ENCODE measurements around the gene DAB1.

The DAB1 gene

DNA sequence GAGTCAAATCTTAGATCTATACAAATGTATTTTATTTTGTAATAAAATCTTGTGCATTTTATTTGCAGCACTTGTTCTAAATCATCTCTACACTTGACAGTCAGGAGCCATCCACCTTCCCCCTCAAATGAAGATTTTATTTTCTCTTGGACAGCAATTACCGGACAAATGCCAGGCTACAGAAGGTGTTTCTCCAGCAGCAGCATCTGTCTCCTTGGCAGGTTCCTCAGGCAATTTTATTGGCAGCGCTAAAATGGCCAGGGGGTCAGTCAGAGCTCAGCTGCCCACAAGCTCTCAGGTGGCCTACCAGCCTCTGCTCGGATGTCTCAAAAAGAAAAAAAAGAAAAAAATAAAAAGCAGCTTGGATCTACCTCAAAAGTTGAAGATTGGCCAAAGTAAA is 107.6 kb downstream of the DAB1 start:
- DNase-seq (ENCODE audit: low spot score): no peak

DNA sequence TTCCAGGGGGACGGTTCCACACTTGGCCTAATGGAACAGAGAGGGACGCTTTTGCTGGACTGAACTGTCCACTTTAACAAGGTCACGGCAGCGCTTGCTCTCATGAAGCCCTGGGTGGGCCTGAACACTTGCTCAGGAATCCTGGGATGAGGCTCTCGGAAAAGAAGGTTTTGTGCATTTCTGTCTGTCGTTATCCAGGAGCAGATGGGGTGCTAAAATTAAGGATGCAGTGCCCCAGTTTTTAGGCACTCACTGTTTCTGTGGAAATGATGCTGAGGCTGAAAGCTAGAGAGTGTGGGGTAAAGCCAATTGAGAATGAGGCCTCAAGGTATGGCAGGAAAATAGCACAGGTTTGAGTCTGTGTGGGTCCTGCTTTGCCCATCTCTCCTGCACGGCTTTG is 111.0 kb downstream of the DAB1 start:
- DNase-seq (ENCODE audit: low spot score): no peak

DNA sequence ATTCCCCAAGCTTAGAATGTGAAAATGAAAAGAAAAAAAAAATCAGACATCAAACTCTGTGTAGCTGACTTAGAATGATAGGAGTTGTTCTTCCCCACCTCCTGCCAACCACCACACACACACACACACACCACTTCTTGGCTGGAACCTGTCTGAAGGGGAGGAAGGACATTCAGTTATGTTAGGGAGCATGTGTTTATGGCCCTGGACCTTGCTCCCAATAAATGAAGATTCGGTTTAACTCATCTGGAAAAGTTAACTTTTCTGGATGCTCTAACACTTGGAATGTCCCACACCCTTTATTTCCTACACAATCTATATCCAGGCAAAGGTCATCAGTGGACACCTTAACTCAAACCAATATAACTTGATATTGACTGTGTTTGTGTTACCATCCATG is 112.4 kb downstream of the DAB1 start:
- no peak for DNase-seq (ENCODE audit: low spot score)

DNA sequence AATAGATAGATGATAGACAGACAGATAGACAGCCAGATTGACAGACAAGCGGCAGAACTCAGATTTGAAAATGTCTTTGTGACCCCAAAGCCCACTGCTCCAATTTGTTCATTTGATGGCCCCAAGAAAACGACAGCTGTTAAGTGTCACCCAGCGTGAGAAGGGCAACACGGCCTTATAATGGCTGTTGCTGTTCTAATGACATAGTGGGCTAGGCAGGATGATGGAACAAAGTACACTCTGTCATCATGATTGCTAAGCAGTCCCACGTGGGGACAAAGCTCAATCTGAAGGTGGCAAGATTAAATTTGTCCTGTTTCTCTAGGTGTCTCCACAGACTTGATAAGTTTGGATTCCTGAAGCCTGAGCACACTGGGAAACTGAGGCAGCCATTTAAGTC is 112.9 kb downstream of the DAB1 start:
- no peak for DNase-seq (ENCODE audit: low spot score)

DNA sequence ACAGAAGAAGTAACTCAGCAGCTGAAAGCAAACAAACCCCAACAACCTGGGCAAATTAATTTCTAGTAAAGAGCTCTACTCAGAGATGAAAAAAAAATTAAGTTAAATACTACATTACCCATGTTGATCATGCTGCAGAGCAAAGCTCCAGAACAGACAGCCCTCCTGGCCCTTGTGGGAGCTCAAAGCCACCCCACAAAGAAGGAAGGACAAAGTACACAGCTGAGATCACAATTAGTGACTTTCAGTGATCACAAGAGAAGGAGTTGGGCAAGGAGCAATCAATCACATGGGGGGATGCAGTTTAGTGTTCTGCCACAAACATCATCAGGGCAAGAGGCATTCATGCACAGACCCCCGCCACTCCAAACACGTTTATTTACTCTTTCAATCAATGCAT is 114.2 kb downstream of the DAB1 start:
- DNase-seq (ENCODE audit: low spot score): no peak

DNA sequence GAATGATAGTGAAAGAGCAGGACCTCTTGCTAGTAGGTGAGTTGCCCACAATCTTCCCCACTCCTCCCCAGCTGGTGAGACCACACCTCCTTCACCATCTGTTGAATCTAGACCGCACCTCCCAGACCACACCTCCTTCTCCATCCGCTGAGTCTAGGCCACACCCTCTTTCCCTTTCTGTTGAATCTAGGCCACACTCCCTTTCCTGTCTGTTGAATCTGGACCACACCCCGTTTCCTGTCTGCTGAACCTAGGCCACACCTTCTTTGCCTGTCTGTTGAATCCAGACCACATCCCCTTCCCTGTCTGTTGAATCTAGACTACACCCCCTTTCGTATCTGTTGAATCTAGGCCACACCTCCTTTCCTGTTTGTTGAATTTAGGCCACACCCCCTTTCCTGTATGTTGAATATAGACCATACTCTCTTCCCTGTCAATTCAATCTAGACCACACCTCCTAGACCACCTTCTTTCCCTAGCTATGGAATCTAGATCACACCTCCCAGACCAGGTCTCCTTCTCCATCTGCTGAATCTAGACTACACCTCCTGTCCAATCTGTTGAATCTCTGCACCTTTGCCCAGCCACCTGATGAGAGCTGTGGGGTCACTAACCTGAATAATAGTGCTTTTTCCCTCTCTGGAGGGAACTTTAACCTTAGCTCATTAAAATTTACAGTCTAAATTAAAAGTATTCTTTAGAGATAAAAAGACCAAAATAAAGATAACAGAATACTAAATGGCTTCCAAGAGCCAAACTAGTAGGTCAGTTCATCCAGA is 116.3 kb downstream of the DAB1 start:
- DNase-seq (ENCODE audit: low spot score): no peak

DNA sequence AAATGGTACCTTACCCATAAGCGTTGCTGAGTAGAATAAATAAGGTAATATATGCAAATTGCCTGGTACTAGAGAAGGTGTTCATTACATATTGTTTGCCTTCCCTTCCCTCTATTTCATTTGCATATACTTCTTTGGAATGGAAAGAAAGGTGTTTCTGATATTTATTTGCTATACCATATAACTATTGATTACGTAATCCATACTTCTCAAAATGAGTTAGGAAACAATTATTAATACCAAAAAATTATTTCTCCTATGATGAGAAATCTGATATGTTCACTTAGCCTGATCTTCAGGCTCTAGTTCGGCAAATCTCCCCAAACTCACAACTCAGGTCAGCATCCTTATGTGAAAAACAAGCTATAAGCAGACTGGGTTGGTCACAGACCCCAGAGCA is 119.3 kb downstream of the DAB1 start:
- no peak for DNase-seq (ENCODE audit: low spot score)

DNA sequence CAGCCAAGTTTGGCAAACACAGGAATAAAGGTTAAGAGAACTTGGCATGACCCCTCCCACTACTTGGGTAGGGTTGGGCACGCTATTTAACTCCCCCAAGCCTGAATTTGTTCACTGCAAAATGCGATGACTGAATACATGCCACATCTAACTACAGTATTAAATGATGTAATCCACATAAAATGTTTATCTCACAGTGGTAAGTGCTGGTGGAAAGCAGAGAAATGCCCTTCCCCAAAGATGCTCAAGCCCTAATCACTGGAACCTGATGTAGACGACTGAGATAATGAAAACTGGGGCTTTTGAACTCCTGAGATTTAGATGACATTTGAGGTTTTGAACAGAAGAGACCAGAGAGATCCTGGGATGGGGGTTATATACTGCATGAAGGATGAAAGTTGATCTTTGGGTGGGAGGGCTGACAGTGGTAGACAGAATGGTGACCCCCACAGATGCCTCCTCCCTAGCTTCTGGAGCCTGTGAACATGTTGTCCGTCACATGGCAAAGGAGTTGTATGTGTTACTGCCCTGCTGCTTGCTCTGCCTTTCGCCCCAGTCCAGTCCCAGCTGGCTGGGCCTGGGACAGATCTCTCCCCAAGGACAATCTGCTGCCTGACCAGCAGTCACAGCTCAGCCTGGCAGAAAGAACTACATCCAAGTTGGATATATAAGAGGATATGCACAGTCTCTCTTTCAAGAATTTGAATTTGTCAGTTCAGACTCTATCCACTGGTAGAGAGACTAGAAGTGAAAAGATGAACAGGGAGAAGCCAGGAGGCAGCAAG is 120.9 kb downstream of the DAB1 start:
- DNase-seq (ENCODE audit: low spot score): no peak

DNA sequence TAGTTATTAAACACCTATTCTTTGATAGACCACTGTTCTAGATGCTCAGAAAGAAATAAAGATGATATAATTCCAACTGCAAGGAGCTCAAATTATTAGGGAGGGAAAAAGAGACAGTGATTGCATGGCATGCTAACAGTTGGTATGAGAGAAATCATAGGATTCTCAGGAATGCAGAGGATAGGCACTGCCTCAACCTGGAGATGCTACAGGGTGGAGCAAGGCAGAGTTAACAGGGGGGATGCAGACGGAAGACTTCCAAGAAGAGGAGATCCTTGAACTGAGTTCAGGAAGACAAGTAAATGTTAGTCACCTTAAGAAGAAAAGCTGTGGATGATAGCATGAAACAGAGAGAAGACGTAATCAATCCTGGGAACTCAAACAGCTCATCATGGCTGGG is 123.7 kb downstream of the DAB1 start:
- no peak for DNase-seq (ENCODE audit: low spot score)

DNA sequence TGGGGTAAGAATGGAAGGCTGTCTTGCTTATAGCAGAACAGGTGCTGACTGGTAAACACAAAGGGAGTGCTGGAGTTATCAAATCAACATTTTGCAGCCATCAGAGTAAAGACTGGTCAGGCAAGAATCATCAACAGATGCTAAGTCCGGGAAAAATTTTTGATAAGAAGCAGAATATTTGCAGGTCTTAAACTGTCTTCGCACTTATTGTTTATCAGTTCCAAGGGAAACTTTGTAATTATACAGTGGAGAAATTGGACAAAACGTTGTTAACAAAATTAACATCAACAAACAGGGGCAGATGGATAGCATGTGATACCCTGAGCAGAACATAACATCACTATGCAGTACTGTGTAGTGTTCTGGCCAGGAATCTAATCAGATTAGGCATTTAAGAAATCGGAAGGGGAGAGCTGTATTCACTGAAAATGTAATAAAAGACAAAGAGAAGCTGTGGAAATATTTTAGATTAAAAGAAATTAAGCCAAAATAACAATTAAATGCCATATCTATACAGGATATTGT is 127.1 kb downstream of the DAB1 start:
- DNase-seq (ENCODE audit: low spot score): no peak

DNA sequence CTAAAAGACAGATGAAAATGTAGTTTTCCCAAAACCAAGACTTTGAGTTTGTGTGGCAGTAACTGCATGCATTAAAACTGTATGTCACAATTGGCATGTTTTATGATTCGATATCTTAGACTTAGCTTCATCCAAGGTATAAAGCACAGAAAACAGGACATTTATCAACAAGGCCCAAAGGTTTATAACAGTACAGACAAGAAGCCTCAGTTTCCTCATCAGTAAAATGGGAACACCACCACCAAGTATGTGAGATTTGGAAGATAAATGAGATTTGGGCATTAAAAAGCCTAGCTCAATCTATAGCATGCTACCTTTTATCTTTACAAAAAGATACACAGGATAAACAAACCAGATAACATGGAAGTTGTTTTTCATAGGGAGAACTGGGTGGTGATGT is 128.5 kb downstream of the DAB1 start:
- DNase-seq (ENCODE audit: low spot score): no peak

DNA sequence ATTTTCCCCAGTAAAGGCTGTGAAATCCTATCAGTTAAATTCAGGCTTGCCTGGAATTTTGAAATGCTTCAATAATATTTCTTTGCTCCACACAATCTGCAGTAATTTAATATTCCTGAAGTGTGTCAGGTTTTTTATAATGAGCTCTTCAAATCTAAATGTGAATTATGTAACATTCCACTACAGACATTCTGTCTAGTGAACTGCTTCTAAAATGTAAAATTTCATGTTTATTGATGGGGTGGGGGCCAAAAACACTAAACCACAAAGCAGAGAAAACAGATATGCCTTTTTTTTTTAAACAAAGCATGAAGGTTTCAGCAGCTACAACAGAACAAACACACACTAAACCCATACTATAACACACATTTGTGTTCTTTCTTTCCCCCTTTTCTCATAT is 129.7 kb downstream of the DAB1 start:
- no peak for DNase-seq (ENCODE audit: low spot score)

DNA sequence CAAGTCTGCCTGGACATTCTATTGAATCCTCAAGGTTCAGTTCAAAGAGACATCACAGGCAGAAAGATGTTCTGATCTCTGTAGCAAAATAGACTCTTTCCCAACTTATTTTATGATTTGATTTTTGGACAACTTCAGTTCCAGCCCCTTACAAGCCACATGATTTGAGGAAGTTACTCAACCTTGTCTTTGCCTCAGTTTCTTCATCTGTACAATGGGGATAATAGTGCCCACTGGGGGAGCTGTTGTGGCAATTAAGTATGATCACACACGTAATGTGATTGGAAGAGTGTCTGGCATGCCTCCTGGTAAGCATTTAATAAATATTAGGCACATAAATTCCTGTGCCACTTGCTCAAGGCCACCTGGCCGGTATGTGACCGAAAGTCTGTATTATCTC is 130.6 kb downstream of the DAB1 start:
- no peak for DNase-seq (ENCODE audit: low spot score)

DNA sequence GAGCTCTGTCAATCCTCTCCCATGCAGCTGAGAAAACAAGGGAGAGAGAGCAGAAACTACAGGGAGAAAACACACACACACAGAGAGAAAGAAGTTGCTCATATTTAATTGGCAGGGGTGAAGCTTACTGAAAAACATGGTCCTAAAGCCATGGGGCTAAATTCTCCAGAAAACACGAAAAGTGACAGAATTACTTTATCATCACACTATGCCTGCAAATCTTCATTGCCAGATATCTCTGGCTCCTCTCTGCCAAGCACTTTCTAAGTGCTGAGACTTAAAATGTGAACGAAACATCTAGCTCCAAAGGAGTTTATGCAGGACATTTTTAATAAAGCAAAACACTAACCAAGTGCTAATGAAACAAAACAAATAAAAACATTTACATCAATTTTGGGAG is 134.1 kb downstream of the DAB1 start:
- no peak for DNase-seq (ENCODE audit: low spot score)

DNA sequence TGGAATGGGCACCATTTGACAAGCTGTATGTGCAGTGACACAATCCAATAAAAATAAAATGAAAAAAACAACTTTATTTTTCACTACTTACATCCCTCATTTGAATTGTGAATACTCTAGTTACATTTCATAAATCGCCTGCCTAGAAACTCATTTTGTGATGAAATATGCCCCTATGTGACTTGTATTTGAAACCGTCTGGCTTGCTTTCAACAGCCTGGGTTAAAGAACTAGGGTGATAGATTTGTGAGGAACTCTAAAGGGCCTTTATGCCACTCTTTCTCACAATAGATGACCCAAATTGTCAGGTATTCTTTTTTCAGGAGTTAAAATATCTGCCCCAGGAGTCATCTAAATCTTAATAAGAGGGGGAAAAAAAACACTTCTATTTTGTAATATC is 137.9 kb downstream of the DAB1 start:
- DNase-seq (ENCODE audit: low spot score): no peak

DNA sequence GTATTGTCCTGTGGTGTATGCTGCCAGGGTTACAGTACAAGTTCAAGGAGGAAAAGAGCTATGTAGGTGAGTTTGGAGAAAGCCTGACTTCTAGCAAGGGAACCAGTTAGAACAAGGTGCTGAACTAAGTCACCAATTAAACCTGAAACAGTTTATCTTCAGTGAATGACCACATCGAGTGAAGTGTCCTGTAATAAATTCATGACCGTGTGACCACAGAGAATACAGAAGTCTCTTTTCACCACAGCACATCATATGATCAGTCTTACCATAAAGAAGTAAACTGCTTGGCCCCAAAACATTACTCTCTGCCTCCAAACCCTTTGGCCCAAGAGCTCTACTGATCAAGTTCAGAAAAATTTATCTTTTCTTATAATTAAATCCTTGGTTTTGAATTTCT is 141.4 kb downstream of the DAB1 start:
- no peak for DNase-seq (ENCODE audit: low spot score)

DNA sequence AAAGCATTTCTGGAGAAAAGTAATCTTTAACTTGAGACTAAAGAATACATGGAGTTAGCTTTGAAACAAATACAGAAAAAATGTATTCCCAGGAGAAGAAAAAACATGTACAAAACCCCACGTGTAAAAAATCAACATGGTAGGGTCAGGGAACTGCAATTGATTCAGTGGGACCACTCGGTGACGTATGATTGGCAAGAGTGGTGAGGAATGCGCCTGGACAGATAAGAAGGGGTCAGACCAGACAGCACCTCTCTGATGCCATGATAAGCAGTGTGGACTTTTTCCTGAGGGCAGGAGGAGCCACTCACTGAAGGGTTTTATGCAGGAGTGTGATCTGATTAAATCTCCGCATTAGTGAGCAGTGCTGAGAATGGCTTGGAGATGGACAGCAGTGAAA is 142.5 kb downstream of the DAB1 start:
- DNase-seq (ENCODE audit: low spot score): no peak

DNA sequence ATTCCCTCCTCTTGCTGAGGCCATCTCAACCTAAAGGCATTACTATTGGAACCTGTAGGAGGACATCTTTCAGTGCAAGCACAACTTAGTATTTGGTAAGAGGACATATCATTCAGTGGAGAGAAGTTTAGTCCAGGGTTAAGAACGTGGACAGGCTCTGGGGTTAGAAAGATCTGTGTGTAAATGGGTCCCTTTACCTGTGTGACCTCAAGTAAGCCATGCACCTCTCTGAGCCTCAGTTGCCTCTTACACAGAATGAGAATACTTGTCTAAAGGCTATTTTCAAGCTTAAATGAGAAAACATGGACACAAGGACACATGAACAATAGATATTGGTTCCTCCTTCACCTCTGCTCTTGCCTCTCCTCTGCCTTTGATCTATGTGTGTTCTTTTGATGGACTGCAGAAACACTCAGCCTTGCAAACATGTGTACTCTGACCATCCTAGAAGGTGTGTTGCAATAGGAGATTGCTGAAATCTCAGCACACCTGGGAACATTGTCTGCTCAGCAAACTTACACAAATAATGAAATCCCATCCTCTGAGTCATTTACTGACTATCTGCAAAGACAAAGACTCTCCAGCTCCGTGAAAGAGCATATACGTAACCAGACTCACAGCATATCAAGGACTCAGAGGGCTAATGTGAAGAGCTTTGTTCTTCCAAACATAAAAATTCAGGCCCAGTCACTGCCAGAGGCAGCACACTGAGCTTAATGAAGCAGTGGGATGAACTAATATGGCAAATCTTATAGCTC is 143.8 kb downstream of the DAB1 start:
- no peak for DNase-seq (ENCODE audit: low spot score)

DNA sequence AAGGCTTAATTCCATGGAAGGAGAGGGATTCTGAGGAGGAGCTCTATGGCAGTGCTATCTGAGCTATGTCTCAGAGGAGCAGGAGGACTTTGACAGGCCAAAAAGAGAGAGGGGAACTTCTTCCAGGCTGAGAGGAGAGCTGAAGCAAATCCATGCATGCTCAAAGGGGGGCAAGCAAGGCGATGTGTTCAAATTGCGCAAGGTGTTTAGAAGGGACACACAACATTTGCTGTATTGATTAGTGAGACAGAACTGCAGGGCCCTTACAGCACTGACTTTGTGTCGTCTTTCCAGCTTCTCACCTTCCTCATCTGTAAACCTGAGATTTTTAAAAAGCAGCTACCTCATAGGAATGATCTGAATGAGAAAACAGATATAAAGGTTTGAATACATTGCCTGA is 145.3 kb downstream of the DAB1 start:
- DNase-seq (ENCODE audit: low spot score): no peak

DNA sequence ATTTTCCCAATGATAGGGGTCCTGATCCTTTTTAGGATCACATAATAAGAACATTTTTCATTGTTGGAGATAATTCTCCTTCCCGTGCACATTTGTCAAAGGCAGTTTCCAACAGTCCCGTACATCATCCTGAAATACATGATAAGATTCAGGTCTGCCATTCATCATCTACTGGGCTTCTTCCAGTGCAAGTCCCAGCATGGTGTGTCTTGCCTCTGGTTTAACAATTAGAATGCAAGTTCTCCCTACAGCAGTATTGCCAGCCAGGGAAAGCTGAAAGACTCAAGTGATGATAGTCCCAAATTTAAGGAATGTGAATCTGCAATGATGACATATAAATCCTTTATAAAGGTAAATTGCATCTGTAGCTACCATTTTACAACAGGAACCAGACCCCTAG is 146.2 kb downstream of the DAB1 start:
- no peak for DNase-seq (ENCODE audit: low spot score)

DNA sequence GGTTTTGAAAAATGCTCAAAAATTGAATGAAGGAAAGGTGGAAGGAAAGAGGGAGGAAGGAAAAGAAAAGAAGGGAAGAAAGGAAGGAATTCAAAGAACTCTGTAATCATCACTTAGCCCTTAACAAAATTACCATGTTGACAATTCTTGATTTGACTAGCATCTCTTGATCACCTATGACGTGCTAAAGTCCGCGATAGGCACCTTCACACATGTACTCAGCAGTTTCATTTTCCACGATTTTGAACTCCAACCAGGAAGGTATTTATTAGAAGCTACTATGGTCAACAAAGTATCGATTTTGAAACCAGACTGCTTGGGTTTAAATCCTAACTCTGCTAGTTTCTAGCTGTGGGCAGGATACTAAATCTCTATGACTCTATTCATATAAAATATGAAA is 146.9 kb downstream of the DAB1 start:
- no peak for DNase-seq (ENCODE audit: low spot score)

DNA sequence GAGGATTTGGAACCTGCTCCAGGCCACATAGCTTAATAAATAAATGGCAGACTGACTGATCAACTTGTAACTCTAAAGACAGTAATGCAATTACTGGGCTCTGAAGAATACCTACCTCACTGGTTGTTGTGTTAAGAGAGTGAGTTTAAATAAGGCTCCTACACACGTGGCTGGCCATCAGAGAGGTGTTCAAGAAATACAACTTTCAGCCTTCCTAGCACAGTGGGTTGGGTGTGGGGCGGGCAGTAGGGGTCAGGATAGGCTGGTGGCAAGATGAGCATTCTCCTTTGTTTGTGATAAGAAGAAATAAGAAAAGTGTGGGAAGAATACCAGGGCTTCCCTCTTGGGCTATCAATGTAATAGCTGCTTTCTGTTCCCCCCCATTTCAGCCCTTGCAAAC is 151.3 kb downstream of the DAB1 start:
- no peak for DNase-seq (ENCODE audit: low spot score)

DNA sequence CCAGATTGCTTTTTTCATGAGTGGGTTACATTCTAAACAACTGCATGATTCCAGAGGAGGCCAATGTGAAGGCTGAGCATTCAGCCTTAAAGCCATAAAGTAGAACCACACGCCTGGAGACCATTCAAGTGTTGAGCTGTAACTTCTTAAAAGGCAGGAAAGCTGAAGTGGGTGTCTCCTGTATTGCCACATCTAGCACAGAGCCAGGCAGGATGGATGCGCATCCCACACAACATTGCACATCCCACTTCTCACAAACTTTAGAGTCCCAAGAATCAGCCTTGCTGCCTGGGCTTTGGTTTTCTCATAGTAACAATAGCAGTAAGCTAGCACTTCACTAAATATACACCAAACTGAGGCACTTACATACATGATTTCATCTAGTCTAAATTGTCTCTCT is 151.7 kb downstream of the DAB1 start:
- DNase-seq (ENCODE audit: low spot score): no peak
